Erythroblast (primary cell): ENCODE data around the gene MPIG6B.

Source experiments
- GATA1 ChIP-seq: IDR thresholded peaks from 2 replicates; pipeline ENCODE4 v1.6.1; 2011; ENCODE audit warnings: low read depth, mild to moderate bottlenecking, control low read depth, low read length, moderate library complexity
- POLR2A ChIP-seq: IDR thresholded peaks from 2 replicates; pipeline ENCODE4 v1.6.1; 2011; ENCODE audit warnings: mild to moderate bottlenecking, low read length

DNA sequence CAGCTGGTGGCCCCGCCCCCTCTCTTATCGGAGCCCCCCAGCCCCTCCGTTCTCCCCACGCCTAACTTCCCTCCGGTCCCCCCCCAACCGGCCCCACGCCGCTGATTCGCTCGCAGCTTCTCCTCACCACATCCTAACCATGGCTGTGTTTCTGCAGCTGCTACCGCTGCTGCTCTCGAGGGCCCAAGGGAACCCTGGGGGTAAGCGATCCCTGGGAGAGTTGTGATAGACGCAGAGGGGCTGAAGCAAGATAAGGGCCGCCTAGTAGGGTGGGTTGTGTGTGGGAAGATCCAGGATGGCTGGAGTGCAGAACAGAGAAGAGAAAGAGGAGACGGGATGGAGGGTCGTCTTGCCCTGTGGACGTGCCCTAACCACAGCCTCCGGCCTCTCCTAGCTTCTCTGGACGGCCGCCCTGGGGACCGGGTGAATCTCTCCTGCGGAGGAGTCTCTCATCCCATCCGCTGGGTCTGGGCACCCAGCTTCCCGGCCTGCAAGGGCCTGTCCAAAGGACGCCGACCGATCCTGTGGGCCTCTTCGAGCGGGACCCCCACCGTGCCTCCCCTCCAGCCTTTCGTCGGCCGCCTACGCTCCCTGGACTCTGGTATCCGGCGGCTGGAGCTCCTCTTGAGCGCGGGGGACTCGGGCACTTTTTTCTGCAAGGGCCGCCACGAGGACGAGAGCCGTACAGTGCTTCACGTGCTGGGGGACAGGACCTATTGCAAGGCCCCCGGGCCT, at the start of gene MPIG6B:
- TF ChIP-seq POLR2A (no peak), GATA1 (no peak)
